ENCODE measurements around the gene MMP14.

The MMP14 gene

GRCh38 chr14:22842211-22843122 is 6.1 kb downstream of the MMP14 start:
- Histone ChIP-seq H3K27ac (ENCODE audit: insufficient read depth, low read depth, low read length, poor library complexity, severe bottlenecking) (no peak overlapping the region), H3K4me1 (ENCODE audit: control insufficient read depth, insufficient read depth, low read length) (peaks cover 7% of the 10 kb centered on the region), H3K27me3 (ENCODE audit: control insufficient read depth, insufficient read depth, low read length, poor library complexity, severe bottlenecking) (peaks cover 12% of the 10 kb centered on the region), H3K4me3 (ENCODE audit: insufficient read depth, low read depth, low read length) (no peak overlapping the region), H3K9me3 (ENCODE audit: control insufficient read depth, low read length) (no peaks in the 10 kb centered on the region), H3K36me3 (ENCODE audit: control insufficient read depth, insufficient read depth, low read length) (no peaks in the 10 kb centered on the region)
- WGBS, 2 experiments, result 93 to 95% methylated on average over 28 of the region's 28 CpGs

- peaks cover 12% of the 10 kb centered on the region for H3K4me1 ChIP-seq (ENCODE audit: control insufficient read depth, insufficient read depth, low read length)
- H3K27ac ChIP-seq (ENCODE audit: insufficient read depth, low read depth, low read length, poor library complexity, severe bottlenecking), result no peak overlapping the region
- H3K36me3 ChIP-seq (ENCODE audit: control insufficient read depth, insufficient read depth, low read length), result no peaks in the 10 kb centered on the region
- H3K4me3 ChIP-seq (ENCODE audit: insufficient read depth, low read depth, low read length), result no peak overlapping the region
- peaks cover 3% of the 10 kb centered on the region for H3K27me3 ChIP-seq (ENCODE audit: control insufficient read depth, insufficient read depth, low read length, poor library complexity, severe bottlenecking)
- no peaks in the 10 kb centered on the region for H3K9me3 ChIP-seq (ENCODE audit: control insufficient read depth, low read length)
- WGBS, 2 experiments, result 88 to 91% methylated on average over 21 of the region's 21 CpGs
These were observed 6.9 kb downstream of the MMP14 start for GRCh38 chr14:22843123-22843925.

- Histone ChIP-seq H3K9me3 (ENCODE audit: control insufficient read depth, low read length) (no peaks in the 10 kb centered on the region), H3K4me1 (ENCODE audit: control insufficient read depth, insufficient read depth, low read length) (peaks cover 19% of the 10 kb centered on the region), H3K4me3 (ENCODE audit: insufficient read depth, low read depth, low read length) (no peak overlapping the region), H3K27ac (ENCODE audit: insufficient read depth, low read depth, low read length, poor library complexity, severe bottlenecking) (no peak overlapping the region), H3K27me3 (ENCODE audit: control insufficient read depth, insufficient read depth, low read length, poor library complexity, severe bottlenecking) (no peaks in the 10 kb centered on the region), H3K36me3 (ENCODE audit: control insufficient read depth, insufficient read depth, low read length) (no peaks in the 10 kb centered on the region)
- 94 to 95% methylated on average over 22 of the region's 22 CpGs for WGBS, 2 experiments
These were observed 8.1 kb downstream of the MMP14 start for GRCh38 chr14:22844221-22845102.

GRCh38 chr14:22845103-22845394 is 8.7 kb downstream of the MMP14 start:
- no peaks in the 10 kb centered on the region for H3K9me3 ChIP-seq (ENCODE audit: control insufficient read depth, low read length)
- H3K36me3 ChIP-seq (ENCODE audit: control insufficient read depth, insufficient read depth, low read length), result no peaks in the 10 kb centered on the region
- 95 to 96% methylated on average over 9 of the region's 9 CpGs for WGBS, 2 experiments
- H3K27ac ChIP-seq (ENCODE audit: insufficient read depth, low read depth, low read length, poor library complexity, severe bottlenecking), result no peak overlapping the region
- no peaks in the 10 kb centered on the region for H3K27me3 ChIP-seq (ENCODE audit: control insufficient read depth, insufficient read depth, low read length, poor library complexity, severe bottlenecking)
- no peak overlapping the region for H3K4me3 ChIP-seq (ENCODE audit: insufficient read depth, low read depth, low read length)
- peaks cover 22% of the 10 kb centered on the region for H3K4me1 ChIP-seq (ENCODE audit: control insufficient read depth, insufficient read depth, low read length)

DNA sequence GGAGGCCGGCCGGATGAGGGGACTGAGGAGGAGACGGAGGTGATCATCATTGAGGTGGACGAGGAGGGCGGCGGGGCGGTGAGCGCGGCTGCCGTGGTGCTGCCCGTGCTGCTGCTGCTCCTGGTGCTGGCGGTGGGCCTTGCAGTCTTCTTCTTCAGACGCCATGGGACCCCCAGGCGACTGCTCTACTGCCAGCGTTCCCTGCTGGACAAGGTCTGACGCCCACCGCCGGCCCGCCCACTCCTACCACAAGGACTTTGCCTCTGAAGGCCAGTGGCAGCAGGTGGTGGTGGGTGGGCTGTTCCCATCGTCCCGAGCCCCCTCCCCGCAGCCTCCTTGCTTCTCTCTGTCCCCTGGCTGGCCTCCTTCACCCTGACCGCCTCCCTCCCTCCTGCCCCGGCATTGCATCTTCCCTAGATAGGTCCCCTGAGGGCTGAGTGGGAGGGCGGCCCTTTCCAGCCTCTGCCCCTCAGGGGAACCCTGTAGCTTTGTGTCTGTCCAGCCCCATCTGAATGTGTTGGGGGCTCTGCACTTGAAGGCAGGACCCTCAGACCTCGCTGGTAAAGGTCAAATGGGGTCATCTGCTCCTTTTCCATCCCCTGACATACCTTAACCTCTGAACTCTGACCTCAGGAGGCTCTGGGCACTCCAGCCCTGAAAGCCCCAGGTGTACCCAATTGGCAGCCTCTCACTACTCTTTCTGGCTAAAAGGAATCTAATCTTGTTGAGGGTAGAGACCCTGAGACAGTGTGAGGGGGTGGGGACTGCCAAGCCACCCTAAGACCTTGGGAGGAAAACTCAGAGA is 9.6 kb downstream of the MMP14 start:
- Histone ChIP-seq H3K4me3 (ENCODE audit: insufficient read depth, low read depth, low read length) (no peak overlapping the region), H3K4me1 (ENCODE audit: control insufficient read depth, insufficient read depth, low read length) (peaks cover 22% of the 10 kb centered on the region), H3K9me3 (ENCODE audit: control insufficient read depth, low read length) (no peaks in the 10 kb centered on the region), H3K36me3 (ENCODE audit: control insufficient read depth, insufficient read depth, low read length) (no peaks in the 10 kb centered on the region), H3K27ac (ENCODE audit: insufficient read depth, low read depth, low read length, poor library complexity, severe bottlenecking) (no peak overlapping the region), H3K27me3 (ENCODE audit: control insufficient read depth, insufficient read depth, low read length, poor library complexity, severe bottlenecking) (no peaks in the 10 kb centered on the region)
- WGBS, 2 experiments, result 92 to 94% methylated on average over 26 of the region's 26 CpGs

GRCh38 chr14:22846811-22847307 is 10.5 kb downstream of the MMP14 start:
- 88 to 89% methylated on average over 11 of the region's 11 CpGs for WGBS, 2 experiments
- H3K36me3 ChIP-seq (ENCODE audit: control insufficient read depth, insufficient read depth, low read length), result no peaks in the 10 kb centered on the region
- H3K4me1 ChIP-seq (ENCODE audit: control insufficient read depth, insufficient read depth, low read length), result peaks cover 22% of the 10 kb centered on the region
- H3K4me3 ChIP-seq (ENCODE audit: insufficient read depth, low read depth, low read length), result no peak overlapping the region
- no peaks in the 10 kb centered on the region for H3K9me3 ChIP-seq (ENCODE audit: control insufficient read depth, low read length)
- no peak overlapping the region for H3K27ac ChIP-seq (ENCODE audit: insufficient read depth, low read depth, low read length, poor library complexity, severe bottlenecking)
- H3K27me3 ChIP-seq (ENCODE audit: control insufficient read depth, insufficient read depth, low read length, poor library complexity, severe bottlenecking), result no peaks in the 10 kb centered on the region

DNA sequence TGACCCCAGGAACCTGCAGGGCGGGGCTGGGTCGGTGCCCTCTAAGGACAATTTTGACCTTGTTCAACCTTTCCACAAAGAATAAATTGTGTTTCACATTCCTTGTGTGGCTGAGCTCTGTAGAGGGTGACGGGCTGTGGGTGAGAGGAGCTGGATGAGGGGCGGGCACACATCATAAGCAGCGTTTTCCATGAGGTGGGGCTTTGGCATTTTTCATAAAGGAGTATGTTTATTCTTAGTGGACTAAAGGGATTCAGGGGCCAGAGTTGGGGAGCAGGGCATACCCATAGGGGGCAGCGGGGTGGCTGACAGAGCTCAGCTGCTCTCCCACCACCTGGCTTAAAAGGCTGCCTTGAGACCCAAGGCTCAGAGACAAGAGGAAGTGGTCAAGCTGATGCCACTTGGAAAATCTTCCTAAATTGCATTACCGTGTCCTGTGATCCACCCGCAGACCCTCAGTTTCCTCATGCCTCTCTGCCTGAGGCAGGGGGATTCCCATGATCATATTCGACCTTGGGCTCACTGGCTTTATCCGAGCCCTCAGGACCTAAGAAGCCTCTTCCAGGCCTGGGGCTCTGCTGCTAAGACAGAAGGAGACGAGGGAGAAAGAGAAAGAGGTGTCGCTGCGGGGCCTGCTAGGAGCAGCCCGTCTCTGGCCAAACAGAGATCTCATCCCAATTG is 11.4 kb downstream of the MMP14 start:
- Histone ChIP-seq H3K27me3 (ENCODE audit: control insufficient read depth, insufficient read depth, low read length, poor library complexity, severe bottlenecking) (no peaks in the 10 kb centered on the region), H3K4me3 (ENCODE audit: insufficient read depth, low read depth, low read length) (no peak overlapping the region), H3K4me1 (ENCODE audit: control insufficient read depth, insufficient read depth, low read length) (peaks cover 22% of the 10 kb centered on the region), H3K36me3 (ENCODE audit: control insufficient read depth, insufficient read depth, low read length) (no peaks in the 10 kb centered on the region), H3K27ac (ENCODE audit: insufficient read depth, low read depth, low read length, poor library complexity, severe bottlenecking) (no peak overlapping the region), H3K9me3 (ENCODE audit: control insufficient read depth, low read length) (no peaks in the 10 kb centered on the region)
- WGBS, 2 experiments, result 83% methylated on average over 14 of the region's 14 CpGs

DNA sequence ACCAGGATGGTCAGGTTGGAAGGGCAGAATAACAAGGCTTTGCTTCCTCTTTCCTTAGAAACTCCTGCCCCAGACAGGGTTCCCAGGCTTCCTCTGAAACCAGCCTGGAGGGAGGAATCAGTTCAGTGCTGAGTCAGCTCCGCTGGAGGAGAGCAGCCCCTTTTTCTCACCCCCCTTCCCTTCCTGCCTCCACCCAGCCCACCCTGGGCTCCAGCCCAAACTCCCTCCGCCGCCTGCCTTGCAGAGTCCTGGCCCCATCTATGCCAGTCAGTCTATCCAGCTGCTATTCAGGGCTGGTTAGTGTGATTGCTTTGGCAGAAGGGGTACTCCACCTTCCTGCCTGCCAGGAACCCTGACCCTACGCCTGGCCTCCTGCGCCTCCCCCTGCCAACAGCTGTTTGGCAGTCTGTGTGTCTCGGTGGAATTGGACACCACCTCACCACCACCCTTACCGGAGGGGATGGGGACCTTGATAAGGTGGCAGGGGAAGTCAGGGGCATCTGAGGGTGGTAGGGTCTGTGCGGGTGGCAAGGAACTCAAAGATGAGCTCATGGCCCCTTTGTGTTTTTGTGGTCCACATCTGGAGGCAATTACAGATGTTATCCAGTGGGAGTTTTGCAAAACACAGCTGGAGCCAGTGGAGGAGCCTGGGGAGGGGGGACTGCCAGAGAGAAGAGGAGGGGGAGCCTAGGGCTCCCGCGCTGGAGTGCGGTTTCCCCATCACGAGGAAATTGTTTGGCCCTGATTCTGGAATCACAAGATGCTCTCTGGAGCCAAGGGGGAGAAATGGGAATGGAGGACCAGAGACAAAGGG is 12.2 kb downstream of the MMP14 start:
- 66 to 73% methylated on average over 12 of the region's 12 CpGs for WGBS, 2 experiments
- Histone ChIP-seq H3K9me3 (ENCODE audit: control insufficient read depth, low read length) (no peaks in the 10 kb centered on the region), H3K4me1 (ENCODE audit: control insufficient read depth, insufficient read depth, low read length) (peaks cover 22% of the 10 kb centered on the region), H3K27me3 (ENCODE audit: control insufficient read depth, insufficient read depth, low read length, poor library complexity, severe bottlenecking) (no peaks in the 10 kb centered on the region), H3K4me3 (ENCODE audit: insufficient read depth, low read depth, low read length) (no peak overlapping the region), H3K27ac (ENCODE audit: insufficient read depth, low read depth, low read length, poor library complexity, severe bottlenecking) (peak overlapping the region; percentile 33), H3K36me3 (ENCODE audit: control insufficient read depth, insufficient read depth, low read length) (no peaks in the 10 kb centered on the region)
